GM21515 (cell line): ENCODE results near the gene GORASP2.

Experiments
- ATAC-seq: cut with Tn5 transposase; IDR thresholded peaks from one replicate; pipeline ENCODE4 v1.9.1; 2021; ENCODE audit not compliant: unreplicated experiment

Gene GORASP2

DNA sequence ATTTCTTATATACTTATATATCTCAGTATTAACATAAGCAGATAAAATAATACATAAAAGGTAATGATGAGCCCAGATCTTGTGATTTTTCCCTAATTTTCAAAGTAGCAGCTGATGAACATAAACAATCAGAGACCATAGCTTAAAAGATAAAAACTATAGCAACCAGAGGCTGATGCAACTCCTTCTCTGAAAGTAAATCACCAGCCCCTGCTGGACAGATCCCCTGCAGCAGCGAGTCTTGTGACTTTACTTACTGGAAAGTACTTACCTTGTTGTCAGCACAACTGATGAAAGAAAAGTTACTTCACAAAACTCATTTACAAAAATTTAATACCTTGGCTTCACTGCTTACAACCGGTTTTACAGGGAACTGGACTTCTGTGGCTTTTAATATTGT is 67.3 kb downstream of the GORASP2 start:
- ATAC-seq: no peak

DNA sequence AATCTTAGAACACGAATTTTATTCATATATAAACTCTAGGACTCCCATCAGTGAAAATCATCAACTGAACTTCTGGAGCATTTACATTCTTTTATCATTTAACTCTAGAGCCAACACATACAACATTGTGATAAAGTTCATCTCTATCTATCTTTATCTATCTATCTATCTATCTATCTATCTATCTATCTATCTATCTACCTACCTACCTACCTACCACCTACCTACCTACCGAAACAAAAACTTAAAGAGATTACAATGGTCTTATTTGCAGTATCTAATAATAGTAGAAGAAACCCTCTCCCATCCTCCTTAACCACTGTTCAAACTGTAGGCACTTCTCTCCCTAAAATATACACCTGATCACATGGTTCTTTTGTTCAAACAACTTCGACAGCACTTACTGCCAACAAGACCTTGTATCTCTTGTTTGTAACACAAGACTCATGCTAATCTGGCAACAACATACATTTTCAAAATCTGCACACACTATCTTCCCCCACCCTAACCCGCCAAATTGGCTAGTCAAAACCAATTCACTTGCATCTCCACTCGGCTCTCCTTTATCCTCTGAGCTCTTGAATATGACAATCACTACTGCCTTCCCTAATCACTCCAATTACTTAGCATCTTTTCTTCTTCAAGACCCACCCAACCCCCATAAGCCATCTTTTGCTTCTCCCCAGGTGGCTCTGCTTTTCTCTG is 69.0 kb downstream of the GORASP2 start:
- ATAC-seq: no peak

DNA sequence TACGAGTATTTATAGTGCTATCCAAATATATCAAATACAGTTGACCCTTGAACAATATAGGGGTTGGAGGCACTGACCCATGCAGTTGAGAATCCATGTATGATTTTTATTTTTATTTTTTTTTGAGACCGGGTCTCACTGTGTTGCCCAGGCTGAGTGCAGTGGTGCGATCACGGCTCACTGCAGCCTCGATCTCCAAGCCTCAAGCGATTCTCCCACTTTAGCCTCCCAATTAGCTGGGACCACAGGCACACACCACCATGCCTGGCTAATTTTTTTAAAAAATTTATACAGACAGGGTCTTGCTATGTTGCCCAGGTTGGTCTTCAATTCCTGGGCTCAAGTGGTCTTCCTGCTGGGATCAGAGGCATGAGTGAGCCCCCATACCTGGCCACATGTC is 70.6 kb downstream of the GORASP2 start:
- ATAC-seq: no peak

DNA sequence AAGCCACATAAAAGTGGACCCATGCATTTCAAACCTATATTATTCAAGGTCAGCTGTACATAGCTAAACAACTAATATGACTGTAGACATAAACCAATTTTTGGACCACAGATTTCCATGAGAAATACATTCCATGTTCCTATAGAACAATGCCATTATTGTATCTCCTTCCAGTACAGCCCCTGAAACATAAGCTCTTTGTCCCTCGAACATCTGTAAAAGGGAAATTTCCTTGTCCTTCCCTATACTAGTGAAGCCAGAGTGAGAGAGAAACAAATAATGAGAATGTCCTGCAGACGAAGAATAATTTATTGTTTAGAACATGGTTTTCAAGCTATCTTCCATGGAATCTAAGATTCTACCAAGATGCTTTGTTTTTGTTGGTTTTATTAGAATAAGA is 75.3 kb downstream of the GORASP2 start:
- no peak for ATAC-seq

DNA sequence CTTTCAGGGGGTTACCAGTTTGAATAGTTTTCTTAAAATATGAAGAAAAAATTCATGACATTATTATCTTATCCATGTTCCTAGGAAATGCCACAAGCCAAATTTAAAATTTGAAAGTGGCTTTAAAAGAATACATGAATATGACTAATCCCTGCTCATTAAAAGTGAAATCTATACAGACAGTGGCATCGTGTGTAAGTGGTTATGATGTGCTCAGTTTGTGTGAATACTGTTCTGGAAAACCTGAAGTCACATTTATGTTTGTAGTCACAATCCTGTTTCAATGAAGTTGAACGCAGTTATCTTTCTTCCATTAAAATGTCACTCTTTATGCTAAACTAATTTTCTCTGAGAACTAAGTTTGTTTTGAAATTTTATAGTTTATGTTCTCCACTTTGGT is 75.8 kb downstream of the GORASP2 start:
- ATAC-seq: no peak

DNA sequence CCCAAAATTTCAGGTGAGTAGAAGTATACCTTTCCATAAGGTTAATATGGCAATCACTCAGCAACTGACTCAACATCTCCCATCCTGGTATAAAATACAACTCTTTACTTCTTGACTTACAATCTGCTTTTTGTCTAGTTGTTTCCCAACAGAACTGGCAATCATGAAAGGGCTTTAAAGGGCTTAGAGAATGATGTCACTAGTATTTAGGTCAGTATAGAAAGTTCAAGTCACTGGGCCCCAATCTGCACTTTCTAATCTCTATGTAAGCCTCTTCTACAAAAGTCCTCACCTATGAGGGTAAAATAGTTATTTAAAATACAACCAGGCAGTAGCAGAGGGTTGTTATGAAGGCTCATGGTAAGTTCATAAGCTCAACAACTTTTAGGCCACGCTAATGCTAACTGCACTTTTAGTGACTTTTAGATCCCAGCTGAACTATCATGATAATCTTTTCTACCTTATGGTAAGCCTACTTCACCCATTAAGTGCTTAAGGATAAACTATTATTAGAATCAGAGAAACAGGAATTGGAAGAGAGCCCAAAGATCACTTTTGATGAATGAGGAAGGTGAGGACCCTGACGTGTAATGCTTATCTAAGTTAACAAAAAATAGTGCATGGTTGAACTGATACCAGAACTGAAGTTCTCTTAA is 79.6 kb downstream of the GORASP2 start:
- no peak for ATAC-seq

DNA sequence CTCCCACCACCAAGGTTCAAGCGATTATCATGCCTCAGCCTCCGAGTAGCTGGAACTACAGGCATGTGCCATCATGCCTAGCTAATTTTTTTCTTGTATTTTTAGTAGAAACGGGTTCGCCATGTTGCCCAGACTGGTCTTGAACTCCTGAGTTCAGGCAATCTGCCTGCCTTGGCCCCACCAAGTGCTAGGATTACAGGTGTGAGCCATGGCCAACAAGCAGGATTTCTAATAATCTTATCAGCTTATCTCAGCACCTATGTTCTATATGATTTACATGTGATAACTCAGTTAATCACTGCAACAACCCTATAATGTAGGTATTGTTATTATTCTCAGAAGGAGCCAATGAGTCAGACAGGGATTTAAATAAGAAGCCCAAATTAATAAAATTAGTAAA is 80.3 kb downstream of the GORASP2 start:
- no peak for ATAC-seq

DNA sequence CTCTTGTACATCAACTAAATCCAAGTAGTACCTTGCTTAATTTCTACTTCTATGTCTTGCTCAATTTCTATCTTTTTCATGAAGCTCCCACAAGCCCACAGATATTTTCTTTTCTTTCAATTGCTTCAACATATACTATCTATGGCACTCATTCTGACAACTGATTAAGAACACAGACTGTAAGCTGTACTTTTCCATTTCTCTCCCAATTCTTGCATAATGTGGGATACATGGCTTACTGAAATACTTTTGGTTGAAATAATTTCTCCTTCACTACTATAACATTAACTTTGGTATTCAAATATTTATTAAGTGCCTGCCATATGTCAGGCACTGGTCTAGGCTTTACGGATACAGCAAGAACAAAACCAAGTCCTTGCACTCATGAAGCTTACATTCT is 84.8 kb downstream of the GORASP2 start:
- no peak for ATAC-seq

DNA sequence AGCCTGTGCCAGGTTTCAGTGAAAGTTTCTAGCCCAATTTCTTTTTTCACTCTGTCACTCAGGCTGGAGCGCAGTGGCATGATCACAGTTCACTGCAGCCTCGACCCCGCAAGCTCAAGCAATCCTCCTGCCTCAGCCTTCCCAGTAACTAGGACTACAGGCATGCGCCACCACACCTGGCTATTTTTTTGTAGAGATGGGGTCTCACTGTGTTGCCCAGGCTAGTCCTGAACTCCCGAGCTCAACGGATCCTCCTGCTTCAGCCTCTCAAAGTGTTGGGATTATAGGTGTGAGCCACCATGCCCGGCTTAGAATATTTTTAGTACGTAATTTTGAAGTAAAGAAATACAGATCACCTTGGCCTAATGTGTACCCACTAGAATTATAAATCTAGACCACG is 87.1 kb downstream of the GORASP2 start:
- no peak for ATAC-seq
